Vagina (tissue), 2 donors: ENCODE measurements around the gene LEKR1. TPM values are rescaled to one million over a fixed set of nuclear protein-coding genes. Genes with fewer than 3 reads are reported as not detected.

Experiments used
- DNase-seq, 2 donors: peaks; one replicate each; pipeline ENCODE4 v3.0.0-alpha.2; 2017; ENCODE audit errors: extremely low spot score in 2 of 2
- H3K27ac ChIP-seq: fragments of 200-600 bp; sonication (generic); one replicate; pipeline ENCODE4 v1.5.1; 2019
- H3K27me3 ChIP-seq: fragments of 200-600 bp; sonication (generic); one replicate; pipeline ENCODE4 v1.5.1; 2019
- H3K36me3 ChIP-seq, 2 donors: fragments of 200-600 bp; sonication (generic); one replicate each; pipeline ENCODE4 v1.5.1; 2017 to 2019
- H3K4me1 ChIP-seq: fragments of 200-600 bp; sonication (generic); one replicate; pipeline ENCODE4 v1.5.1; 2019
- H3K4me3 ChIP-seq, 2 donors: fragments of 200-600 bp; sonication (generic); 1 replicate in 1 of 2; 2 replicates in 1 of 2; pipeline ENCODE4 v1.5.1; 2016 to 2019
- H3K9me3 ChIP-seq: fragments of 200-600 bp; sonication (generic); one replicate; pipeline ENCODE4 v1.5.1; 2019
- CTCF ChIP-seq, 3 experiments: fragments of 450-650 bp in 2 of 3; fragments of 200-600 bp in 1 of 3; sonication (generic) in 1 of 3; IDR thresholded peaks; one replicate each; pipeline ENCODE4 v1.5.1; 2017 to 2019; ENCODE audit warnings: antibody characterized with exemption in 3 of 3, mild to moderate bottlenecking in 2 of 3, moderate library complexity in 2 of 3
- POLR2A ChIP-seq, 2 donors: fragments of 450-650 bp; IDR thresholded peaks; one replicate each; pipeline ENCODE4 v1.6.1; 2017; ENCODE audit warnings: antibody characterized with exemption in 2 of 2, mild to moderate bottlenecking in 2 of 2, moderate library complexity in 2 of 2
- POLR2AphosphoS5 ChIP-seq, 2 donors: sonication (generic); formaldehyde crosslinking; IDR thresholded peaks; one replicate each; pipeline ENCODE4 v1.9.0; 2017; ENCODE audit warnings: antibody characterized with exemption in 2 of 2, mild to moderate bottlenecking in 2 of 2, low read depth in 1 of 2; ENCODE audit not compliant: insufficient read depth in 1 of 2
- intact Hi-C: fragments of 100-400 bp; cut with DNase I; formaldehyde crosslinking; loops from one replicate; pipeline ENCODE4 v1.15.1; 2023
- total RNA-seq: library from RNA; depleted of rRNA; stranded (reverse); fragments of >200 nt; gene quantifications from one replicate; pipeline ENCODE4 v1.2.3, GENCODE V29; 2016

LEKR1 gene
- total RNA-seq, 1 donor from 2014 or later: not detected

- no peaks in the 10 kb centered on the region for H3K27me3 ChIP-seq
- H3K9me3 ChIP-seq: no peaks in the 10 kb centered on the region
- TF ChIP-seq POLR2A (IDR thresholded peaks at IDR 0.05) (no peak), POLR2AphosphoS5 (IDR thresholded peaks at IDR 0.05; ENCODE audit: insufficient read depth in 1 of 2, low read depth in 1 of 2) (no peak), CTCF (IDR thresholded peaks at IDR 0.05) (no peak)
- no peak overlapping the region for H3K27ac ChIP-seq
- DNase-seq: no peak
- intact Hi-C loops: no loop called here
- no peaks in the 10 kb centered on the region for H3K4me1 ChIP-seq
- H3K4me3 ChIP-seq: no peak overlapping the region
- no peaks in the 10 kb centered on the region for H3K36me3 ChIP-seq
Observed at GRCh38 chr3:157026091-157026490, 199.9 kb downstream of the LEKR1 start.

GRCh38 chr3:157027861-157028745 is 201.9 kb downstream of the LEKR1 start:
- H3K9me3 ChIP-seq: no peaks in the 10 kb centered on the region
- H3K4me1 ChIP-seq: no peaks in the 10 kb centered on the region
- no peak overlapping the region for H3K4me3 ChIP-seq
- no peak overlapping the region for H3K27ac ChIP-seq
- DNase-seq: no peak
- no peaks in the 10 kb centered on the region for H3K36me3 ChIP-seq
- H3K27me3 ChIP-seq: no peaks in the 10 kb centered on the region
- intact Hi-C loops: no loop called here
- TF ChIP-seq POLR2A (IDR thresholded peaks at IDR 0.05) (no peak), POLR2AphosphoS5 (IDR thresholded peaks at IDR 0.05; ENCODE audit: insufficient read depth in 1 of 2, low read depth in 1 of 2) (no peak), CTCF (IDR thresholded peaks at IDR 0.05) (no peak)

- DNase-seq: no peak
- Histone ChIP-seq H3K4me3 (no peak overlapping the region), H3K27me3 (no peaks in the 10 kb centered on the region), H3K36me3 (no peaks in the 10 kb centered on the region), H3K9me3 (no peaks in the 10 kb centered on the region), H3K27ac (no peak overlapping the region), H3K4me1 (no peaks in the 10 kb centered on the region)
- TF ChIP-seq POLR2A (IDR thresholded peaks at IDR 0.05) (no peak), POLR2AphosphoS5 (IDR thresholded peaks at IDR 0.05; ENCODE audit: insufficient read depth in 1 of 2, low read depth in 1 of 2) (no peak), CTCF (IDR thresholded peaks at IDR 0.05) (no peak)
- intact Hi-C loops: no loop called here
Observed at GRCh38 chr3:157029365-157029790, 203.2 kb downstream of the LEKR1 start.

- DNase-seq: no peak
- no peaks in the 10 kb centered on the region for H3K36me3 ChIP-seq
- H3K4me1 ChIP-seq: no peaks in the 10 kb centered on the region
- no peak overlapping the region for H3K4me3 ChIP-seq
- H3K27ac ChIP-seq: no peak overlapping the region
- H3K27me3 ChIP-seq: no peaks in the 10 kb centered on the region
- H3K9me3 ChIP-seq: no peaks in the 10 kb centered on the region
- TF ChIP-seq CTCF (IDR thresholded peaks at IDR 0.05) (no peak), POLR2A (IDR thresholded peaks at IDR 0.05) (no peak), POLR2AphosphoS5 (IDR thresholded peaks at IDR 0.05; ENCODE audit: insufficient read depth in 1 of 2, low read depth in 1 of 2) (no peak)
- intact Hi-C loops: no loop called here
Observed at GRCh38 chr3:157030712-157031111, 204.6 kb downstream of the LEKR1 start.

GRCh38 chr3:157033001-157033400 is 206.8 kb downstream of the LEKR1 start:
- DNase-seq: no peak
- Histone ChIP-seq H3K4me1 (no peaks in the 10 kb centered on the region), H3K36me3 (no peaks in the 10 kb centered on the region), H3K27me3 (no peaks in the 10 kb centered on the region), H3K4me3 (no peak overlapping the region), H3K9me3 (no peaks in the 10 kb centered on the region), H3K27ac (no peak overlapping the region)
- TF ChIP-seq CTCF (IDR thresholded peaks at IDR 0.05) (no peak), POLR2AphosphoS5 (IDR thresholded peaks at IDR 0.05; ENCODE audit: insufficient read depth in 1 of 2, low read depth in 1 of 2) (no peak), POLR2A (IDR thresholded peaks at IDR 0.05) (no peak)
- intact Hi-C loops: no loop called here
